Glutamatergic neuron (in vitro differentiated cells): Measurements from ENCODE around the gene MYO15A. TPM values are rescaled to one million over a fixed set of nuclear protein-coding genes. Genes with fewer than 3 reads are reported as not detected.

Experiments used
- DNase-seq: peaks from one replicate; pipeline ENCODE4 v3.0.0; 2022
- H3K27ac Mint-ChIP-seq: one replicate; pipeline ENCODE4 v1.8.0; 2020; ENCODE audit warnings: mild to moderate bottlenecking, mixed read lengths, inconsistent platforms; ENCODE audit not compliant: unreplicated experiment
- H3K27me3 Mint-ChIP-seq: one replicate; pipeline ENCODE4 v1.8.0; 2020; ENCODE audit warnings: mild to moderate bottlenecking, moderate library complexity, mixed read lengths, inconsistent platforms; ENCODE audit not compliant: unreplicated experiment
- H3K36me3 Mint-ChIP-seq: one replicate; pipeline ENCODE4 v1.8.0; 2020; ENCODE audit warnings: mild to moderate bottlenecking, mixed read lengths, inconsistent platforms; ENCODE audit not compliant: unreplicated experiment
- H3K4me1 Mint-ChIP-seq: one replicate; pipeline ENCODE4 v1.8.0; 2020; ENCODE audit warnings: mild to moderate bottlenecking, low read depth, mixed read lengths, inconsistent platforms; ENCODE audit not compliant: unreplicated experiment
- H3K4me3 Mint-ChIP-seq: one replicate; pipeline ENCODE4 v1.8.0; 2020; ENCODE audit warnings: mild to moderate bottlenecking, mixed read lengths, inconsistent platforms; ENCODE audit not compliant: unreplicated experiment
- H3K9me3 Mint-ChIP-seq: one replicate; pipeline ENCODE4 v1.8.0; 2020; ENCODE audit warnings: mild to moderate bottlenecking, moderate library complexity, mixed read lengths, inconsistent platforms; ENCODE audit not compliant: unreplicated experiment
- CTCF ChIP-seq: fragments of 200-600 bp; sonication (generic); IDR thresholded peaks from one replicate; pipeline ENCODE4 v1.5.0; 2021; ENCODE audit not compliant: partially characterized antibody, unreplicated experiment
- total RNA-seq: library from RNA; stranded (reverse); fragmentation: NEBNext Ultra II Directional; extraction: Animal tissue kit (Norgen Biotek cat#: 25700); gene quantifications from one replicate; pipeline ENCODE4 v1.2.1, GENCODE V29; 2021; ENCODE audit not compliant: unreplicated experiment

Gene MYO15A
- total RNA-seq, 1 donor from 2014 or later = 4.0 TPM

DNA sequence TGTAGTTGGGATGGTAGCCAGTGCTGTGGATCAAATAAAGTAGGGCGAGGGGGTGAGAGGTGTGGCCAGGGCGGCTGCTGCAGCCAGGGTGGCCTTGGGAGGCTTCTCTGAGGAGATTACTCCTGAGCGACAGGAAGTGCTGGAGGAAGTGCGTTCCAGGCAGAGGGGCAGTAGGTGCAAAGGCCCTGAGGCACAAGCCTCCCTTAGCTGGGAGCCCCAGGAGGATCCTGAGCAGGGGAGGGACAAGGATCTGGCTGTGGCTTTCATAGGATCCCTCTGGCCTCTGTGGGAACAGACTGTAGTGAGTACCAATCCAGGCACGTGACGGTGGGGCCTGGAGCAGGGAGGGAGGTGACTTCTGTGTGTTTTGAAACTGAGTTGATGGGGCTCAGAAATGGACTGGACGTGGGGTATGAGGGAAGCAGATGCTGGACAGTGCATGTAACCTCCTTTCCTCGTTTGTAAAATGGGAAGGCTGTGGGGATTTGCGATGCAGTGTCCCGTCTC, 119.7 kb downstream of the MYO15A start:
- peaks cover 10% of the 10 kb centered on the region for H3K27me3 Mint-ChIP-seq
- H3K27ac Mint-ChIP-seq = peak overlapping the region; percentile 26
- TF ChIP-seq CTCF = no peak
- peaks cover 29% of the 10 kb centered on the region for H3K4me1 Mint-ChIP-seq
- H3K4me3 Mint-ChIP-seq = peak overlapping the region; percentile 57
- H3K9me3 Mint-ChIP-seq = peaks cover 12% of the 10 kb centered on the region
- no peaks in the 10 kb centered on the region for H3K36me3 Mint-ChIP-seq
- DNase-seq = no peak

DNA sequence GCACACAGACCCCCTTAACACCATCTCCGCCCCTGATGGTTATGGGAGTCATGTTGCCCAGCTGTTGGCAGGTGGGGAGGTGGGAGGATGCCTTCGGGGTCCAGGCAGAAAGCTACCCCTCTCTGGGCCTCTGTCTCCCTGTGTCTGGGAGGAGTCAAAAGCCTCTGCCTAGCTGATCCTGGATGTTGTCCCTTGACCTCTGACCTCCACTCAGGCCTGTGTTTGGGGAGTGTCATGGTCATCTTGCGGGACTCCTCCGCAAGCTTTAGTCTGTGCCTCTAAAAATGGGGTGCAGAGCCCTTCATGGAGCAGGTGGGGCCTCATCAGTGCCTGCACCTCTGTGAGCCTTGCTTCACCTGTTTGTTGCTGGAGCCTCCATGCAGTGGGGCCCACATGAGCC, 120.7 kb downstream of the MYO15A start:
- no peak for DNase-seq
- no peak for TF ChIP-seq CTCF
- no peak overlapping the region for H3K4me3 Mint-ChIP-seq
- peaks cover 6% of the 10 kb centered on the region for H3K27me3 Mint-ChIP-seq
- H3K9me3 Mint-ChIP-seq = peaks cover 12% of the 10 kb centered on the region
- peaks cover 29% of the 10 kb centered on the region for H3K4me1 Mint-ChIP-seq
- no peaks in the 10 kb centered on the region for H3K36me3 Mint-ChIP-seq
- no peak overlapping the region for H3K27ac Mint-ChIP-seq

Other genes starting within 250 kb of the MYO15A start
- gene TOM1L2, start 136.4 kb upstream of the MYO15A start, total RNA-seq = 62.8 TPM
- gene DRC3, start 135.9 kb upstream of the MYO15A start, total RNA-seq = 0.29 TPM
- 34.7 TPM for gene ATPAF2, start 69.6 kb upstream of the MYO15A start, total RNA-seq
- 8.2 TPM for gene GID4, start 69.3 kb upstream of the MYO15A start, total RNA-seq
- gene DRG2, start 20.8 kb upstream of the MYO15A start, total RNA-seq = 37.1 TPM
- 62.7 TPM for gene ALKBH5, start 75.1 kb downstream of the MYO15A start, total RNA-seq
- gene LLGL1, start 116.9 kb downstream of the MYO15A start, total RNA-seq = 84.6 TPM
- gene FLII, start 150.0 kb downstream of the MYO15A start, total RNA-seq = 203 TPM
- 7.4 TPM for gene MIEF2, start 151.9 kb downstream of the MYO15A start, total RNA-seq
- gene TOP3A, start 206.2 kb downstream of the MYO15A start, total RNA-seq = 58.6 TPM
- gene SMCR8, start 206.5 kb downstream of the MYO15A start, total RNA-seq = 14.0 TPM